NOMO-1 treated with DMSO at 0.1 percent for 48 hours (cell line): ENCODE data around the gene ZNF440.

Experiments
- DNase-seq: peaks from one replicate; lab custom pipeline; 2025; ENCODE audit not compliant: unreplicated experiment; lab: John Stamatoyannopoulos, UW

The ZNF440 gene

GRCh38 chr19:11882606-11883005 lies 68.5 kb downstream of the ZNF440 start:
- DNase-seq, result no peak
